Activated B cell treated with CpG ODN at 0.5 μM for 24 hours (primary cell): ENCODE measurements around the gene LTBR. TPM values are rescaled to one million over a fixed set of nuclear protein-coding genes. Genes with fewer than 3 reads are reported as not detected.
"Not testable (repeated sequence)": the region's sequence is repeated elsewhere in the genome, so short reads cannot be mapped to it uniquely, and the experiment has no call there.

ENCODE experiments used
- ATAC-seq: fragments of 200-7000 bp; cut with Tn5 transposase; one replicate; pipeline ENCODE4 v1.10.0; 2021; ENCODE audit warnings: low read depth, mild to moderate bottlenecking, moderate library complexity
- CTCF ChIA-PET: fragments of 350-600 bp; sonication (Branson Sonifier 250); formaldehyde crosslinking; loops from one replicate; lab custom pipeline; 2021; ENCODE audit warnings: antibody characterized with exemption; lab: Charles Lee
- POLR2A ChIA-PET: fragments of 350-600 bp; sonication (Branson Sonifier 250); formaldehyde crosslinking; loops from one replicate; lab custom pipeline; 2021; ENCODE audit warnings: antibody characterized with exemption; lab: Charles Lee
- DNase-seq: peaks from one replicate; pipeline ENCODE4 v3.0.0; 2022
- H3K27ac Mint-ChIP-seq: one replicate; pipeline ENCODE4 v1.8.0; 2020; ENCODE audit warnings: mixed read lengths
- H3K27me3 Mint-ChIP-seq: one replicate; pipeline ENCODE4 v1.8.0; 2021; ENCODE audit warnings: mixed read lengths
- H3K36me3 Mint-ChIP-seq: one replicate; pipeline ENCODE4 v1.8.0; 2021; ENCODE audit warnings: low read depth, mixed read lengths
- H3K4me1 Mint-ChIP-seq: one replicate; pipeline ENCODE4 v1.8.0; 2021; ENCODE audit warnings: mixed read lengths
- H3K4me3 Mint-ChIP-seq: one replicate; pipeline ENCODE4 v1.8.0; 2020; ENCODE audit warnings: mild to moderate bottlenecking, mixed read lengths
- H3K9me3 Mint-ChIP-seq: one replicate; pipeline ENCODE4 v1.8.0; 2020; ENCODE audit warnings: mixed read lengths
- intact Hi-C: fragments of 100-400 bp; cut with micrococcal nuclease; formaldehyde crosslinking; loops from one replicate; pipeline ENCODE4 v1.15.1; 2024
- total RNA-seq: library from RNA; stranded (reverse); gene quantifications from 2 replicates; pipeline ENCODE4 v1.2.3, GENCODE V29; 2022
- TF ChIP-seq, protein P1 (sequence below): fragments of 200-600 bp; IDR thresholded peaks from one replicate; pipeline ENCODE4 v1.8.0; 2022; ENCODE audit warnings: antibody characterized with exemption, mild to moderate bottlenecking

Gene LTBR
- total RNA-seq, 1 donor from 2014 or later: 0.33 TPM

DNA sequence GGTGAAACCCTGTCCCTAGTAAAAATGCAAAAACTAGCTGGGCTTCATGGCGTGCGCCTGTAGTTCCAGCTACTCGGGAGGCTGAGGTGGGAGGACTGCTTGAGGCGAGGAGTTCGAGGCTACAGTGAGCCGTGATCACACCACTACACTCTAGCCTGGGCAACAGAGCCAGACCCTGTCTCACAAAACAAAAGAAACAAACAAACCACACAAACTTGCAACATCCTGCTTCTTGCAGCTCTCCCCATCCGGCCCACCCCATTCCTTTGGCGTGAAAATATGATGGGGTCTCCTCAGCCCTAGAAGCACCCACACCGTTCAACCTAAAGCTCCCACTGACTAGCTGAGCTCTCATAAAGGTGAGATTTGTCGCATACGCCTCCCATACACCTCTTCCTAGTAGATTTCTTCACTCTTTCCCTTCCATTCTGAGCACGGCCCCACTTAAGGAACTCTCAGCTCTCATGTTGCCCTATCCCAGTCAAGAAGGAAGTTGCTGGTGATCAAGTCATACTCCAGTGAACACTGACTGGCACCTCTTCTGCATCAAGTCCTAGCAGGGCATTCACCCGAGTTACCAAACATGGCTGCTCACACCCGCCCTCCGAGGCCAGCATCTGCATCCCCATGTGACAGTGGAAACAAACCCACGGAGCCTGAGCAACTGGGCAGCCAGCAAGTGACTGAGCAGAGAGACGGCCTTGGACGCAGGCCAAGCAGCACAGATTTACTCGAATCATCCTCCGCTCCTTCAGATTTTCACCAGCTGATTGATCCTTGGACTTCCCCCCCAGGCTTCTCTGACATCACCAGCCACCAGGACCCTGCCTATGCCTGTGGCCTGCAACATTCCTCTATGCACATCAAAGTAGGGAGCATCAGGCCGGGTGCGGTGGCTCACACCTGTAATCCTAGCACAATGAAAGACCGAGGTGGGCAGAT is 41.9 kb downstream of the LTBR start:
- no peaks in the 10 kb centered on the region for H3K36me3 Mint-ChIP-seq
- peaks cover 1% of the 10 kb centered on the region for H3K27me3 Mint-ChIP-seq
- H3K4me1 Mint-ChIP-seq: peaks cover 57% of the 10 kb centered on the region
- H3K9me3 Mint-ChIP-seq: no peaks in the 10 kb centered on the region
- ChIA-PET POLR2A (interaction anchor here (0.5 to 8.6 kb wide), 16 partner anchors 9 to 690 kb away, joined by 3 to 200 read pairs (median 6); partner anchors contain the start of genes CD27, GAPDH, MRPL51 and NOP2), CTCF (interaction anchor here (1.1 to 7.6 kb wide), 7 partner anchors 18 to 129 kb away, joined by 3 to 276 read pairs (median 13); partner anchors contain the start of genes CD27 and VAMP1)
- ATAC-seq (peak; percentile 56), DNase-seq (peak; percentile 60)
- intact Hi-C loops: loop anchor here (1.0 to 10.0 kb wide), 5 partner anchors 36 to 1549 kb away; partner anchors contain the start of genes CDCA3, PTPN6 and USP5
- TF ChIP-seq, protein P1, sequence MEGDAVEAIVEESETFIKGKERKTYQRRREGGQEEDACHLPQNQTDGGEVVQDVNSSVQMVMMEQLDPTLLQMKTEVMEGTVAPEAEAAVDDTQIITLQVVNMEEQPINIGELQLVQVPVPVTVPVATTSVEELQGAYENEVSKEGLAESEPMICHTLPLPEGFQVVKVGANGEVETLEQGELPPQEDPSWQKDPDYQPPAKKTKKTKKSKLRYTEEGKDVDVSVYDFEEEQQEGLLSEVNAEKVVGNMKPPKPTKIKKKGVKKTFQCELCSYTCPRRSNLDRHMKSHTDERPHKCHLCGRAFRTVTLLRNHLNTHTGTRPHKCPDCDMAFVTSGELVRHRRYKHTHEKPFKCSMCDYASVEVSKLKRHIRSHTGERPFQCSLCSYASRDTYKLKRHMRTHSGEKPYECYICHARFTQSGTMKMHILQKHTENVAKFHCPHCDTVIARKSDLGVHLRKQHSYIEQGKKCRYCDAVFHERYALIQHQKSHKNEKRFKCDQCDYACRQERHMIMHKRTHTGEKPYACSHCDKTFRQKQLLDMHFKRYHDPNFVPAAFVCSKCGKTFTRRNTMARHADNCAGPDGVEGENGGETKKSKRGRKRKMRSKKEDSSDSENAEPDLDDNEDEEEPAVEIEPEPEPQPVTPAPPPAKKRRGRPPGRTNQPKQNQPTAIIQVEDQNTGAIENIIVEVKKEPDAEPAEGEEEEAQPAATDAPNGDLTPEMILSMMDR: no peak
- H3K4me3 Mint-ChIP-seq: peak overlapping the region; percentile 76
- peak overlapping the region; percentile 99 for H3K27ac Mint-ChIP-seq

DNA sequence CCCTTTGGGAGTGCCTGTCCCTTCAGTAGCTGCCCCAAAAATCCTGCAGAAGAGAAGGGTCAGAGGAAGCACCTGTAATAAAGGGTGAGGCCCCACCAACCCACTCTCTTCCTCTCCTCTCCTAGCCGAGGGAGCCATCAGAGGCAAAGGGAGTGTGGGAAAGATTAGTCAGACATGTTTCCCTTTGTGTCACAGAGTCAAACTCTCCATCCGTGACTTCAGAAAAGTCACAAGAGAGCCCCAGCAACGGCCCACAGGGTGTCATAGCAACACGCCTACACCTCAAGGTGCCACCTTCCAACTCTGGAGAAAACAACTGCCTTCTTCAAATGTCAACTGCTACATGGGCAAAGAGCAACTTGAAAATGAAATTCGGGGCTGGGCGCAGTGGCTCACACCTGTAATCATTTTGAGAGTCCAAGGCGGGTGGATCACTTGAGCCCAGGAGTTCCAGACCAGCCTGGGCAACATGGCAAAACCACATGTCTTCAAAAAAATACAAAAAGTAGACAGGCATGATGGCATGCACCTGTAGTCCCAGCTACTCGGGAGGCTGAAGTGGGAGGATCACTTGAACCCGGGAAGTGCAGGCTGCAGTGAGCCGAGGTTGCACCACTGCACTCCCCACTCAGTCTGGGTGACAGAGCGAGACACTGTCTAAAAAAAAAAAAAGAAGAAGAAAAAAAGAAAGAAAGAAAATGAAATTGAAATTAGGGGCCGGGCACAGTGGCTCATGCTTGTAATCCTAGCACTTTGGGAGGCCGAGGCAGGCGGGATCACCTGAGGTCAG is 43.1 kb downstream of the LTBR start:
- intact Hi-C loops: loop anchor here (1.0 to 10.0 kb wide), 9 partner anchors 16 to 1548 kb away; partner anchors contain the start of genes CDCA3, PTPN6, TAPBPL and USP5
- H3K9me3 Mint-ChIP-seq: no peaks in the 10 kb centered on the region
- POLR2A ChIA-PET: interaction anchor here (0.9 to 8.6 kb wide), 12 partner anchors 8 to 141 kb away, joined by 3 to 200 read pairs (median 32); partner anchors contain the start of genes CD27, GAPDH, MRPL51 and NOP2
- H3K27me3 Mint-ChIP-seq: no peaks in the 10 kb centered on the region
- no peaks in the 10 kb centered on the region for H3K36me3 Mint-ChIP-seq
- H3K4me3 Mint-ChIP-seq: peak overlapping the region; percentile 76
- DNase-seq (peak; percentile 71), ATAC-seq (peak; percentile 68)
- H3K4me1 Mint-ChIP-seq: peaks cover 65% of the 10 kb centered on the region
- CTCF ChIA-PET: interaction anchor here (1.3 to 7.6 kb wide), 5 partner anchors 17 to 112 kb away, joined by 5 to 276 read pairs (median 41); partner anchors contain the start of genes CD27 and VAMP1
- peak overlapping the region; percentile 99 for H3K27ac Mint-ChIP-seq
- TF ChIP-seq, protein P1: no peak

DNA sequence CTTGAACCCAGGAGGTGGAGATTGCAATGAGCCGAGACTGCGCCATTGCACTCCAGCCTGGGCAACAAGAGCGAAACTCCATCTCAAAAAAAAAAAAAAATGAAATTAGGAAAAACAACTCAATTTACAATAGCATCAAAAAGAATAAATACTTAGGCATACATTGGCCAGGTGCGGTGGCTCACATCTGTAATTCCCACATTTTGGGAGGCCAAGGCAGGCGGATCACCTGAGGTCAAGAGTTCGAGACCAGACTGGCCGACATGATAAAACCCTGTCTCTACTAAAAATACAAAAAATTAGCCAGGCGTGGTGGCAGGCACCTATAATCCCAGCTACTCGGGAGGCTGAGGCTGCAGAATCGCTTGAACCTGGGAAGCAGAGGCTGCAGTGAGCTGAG is 43.8 kb downstream of the LTBR start:
- H3K27ac Mint-ChIP-seq: peak overlapping the region; percentile 99
- ChIA-PET POLR2A (interaction anchor here (0.7 to 8.6 kb wide), 12 partner anchors 7 to 464 kb away, joined by 4 to 200 read pairs (median 14); partner anchors contain the start of genes CD27, GAPDH, MRPL51 and TAPBPL), CTCF (interaction anchor here (1.0 to 7.6 kb wide), 3 partner anchors 35 to 112 kb away, joined by 3 to 276 read pairs (median 111); partner anchors contain the start of gene VAMP1)
- H3K4me3 Mint-ChIP-seq: peak overlapping the region; percentile 76
- H3K36me3 Mint-ChIP-seq, DNase-seq, H3K27me3 Mint-ChIP-seq, ATAC-seq, H3K9me3 Mint-ChIP-seq: not testable (repeated sequence)
- intact Hi-C loops: loop anchor here (1.0 to 10.0 kb wide), 8 partner anchors 16 to 1547 kb away; partner anchors contain the start of genes CDCA3, PTPN6, TAPBPL and USP5
- H3K4me1 Mint-ChIP-seq: peaks cover 68% of the 10 kb centered on the region

DNA sequence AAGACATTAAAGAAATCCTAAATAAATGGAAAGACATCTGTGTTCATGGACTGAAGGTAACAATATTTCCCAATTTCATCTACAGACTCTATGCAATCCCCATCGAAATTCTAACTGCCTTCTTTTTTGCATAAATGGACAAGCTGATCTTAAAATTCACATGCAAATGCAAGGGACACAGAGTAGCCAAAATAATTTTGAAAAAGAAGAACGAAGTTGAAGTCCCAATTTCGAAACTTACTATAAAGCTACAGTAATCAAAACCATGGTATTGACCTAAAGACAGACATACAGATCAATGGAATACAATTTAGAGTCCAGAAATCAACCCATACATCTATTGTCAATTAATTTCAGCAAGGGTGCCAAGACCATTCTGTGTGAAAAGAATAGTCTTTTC is 44.4 kb downstream of the LTBR start:
- no peaks in the 10 kb centered on the region for H3K9me3 Mint-ChIP-seq
- ChIA-PET POLR2A (interaction anchor here (0.7 to 8.6 kb wide), 9 partner anchors 10 to 464 kb away, joined by 4 to 200 read pairs (median 71); partner anchors contain the start of genes CD27, GAPDH, MRPL51 and TAPBPL), CTCF (interaction anchor here (1.0 to 7.6 kb wide), 3 partner anchors 35 to 111 kb away, joined by 3 to 276 read pairs (median 111); partner anchors contain the start of gene VAMP1)
- peak overlapping the region; percentile 53 for H3K4me3 Mint-ChIP-seq
- TF ChIP-seq, protein P1: no peak
- H3K27ac Mint-ChIP-seq: peak overlapping the region; percentile 99
- ATAC-seq (no peak), DNase-seq (no peak)
- H3K27me3 Mint-ChIP-seq: no peaks in the 10 kb centered on the region
- intact Hi-C loops: loop anchor here (5.0 to 10.0 kb wide), 3 partner anchors 424 to 1546 kb away; partner anchors contain the start of genes CDCA3, PTPN6 and USP5
- H3K4me1 Mint-ChIP-seq: peaks cover 71% of the 10 kb centered on the region
- no peaks in the 10 kb centered on the region for H3K36me3 Mint-ChIP-seq
